Endodermal cell (in vitro differentiated cells): Measurements from ENCODE around the gene AFF1. TPM values are rescaled to one million over a fixed set of nuclear protein-coding genes. Genes with fewer than 3 reads are reported as not detected.

Experiments
- DNase-seq: peaks from one replicate; pipeline ENCODE4 v3.0.0-alpha.2; 2017
- H3K27ac ChIP-seq: 2 replicates; pipeline ENCODE4 v1.5.1; 2013; ENCODE audit warnings: mild to moderate bottlenecking, low read depth, low read length, moderate library complexity
- H3K27me3 ChIP-seq: 2 replicates; pipeline ENCODE4 v1.6.1; 2013; ENCODE audit warnings: mild to moderate bottlenecking, low read length, moderate library complexity; ENCODE audit not compliant: insufficient read depth, control insufficient read depth, poor library complexity, severe bottlenecking
- H3K36me3 ChIP-seq: 2 replicates; pipeline ENCODE4 v1.7.0; 2013; ENCODE audit warnings: mild to moderate bottlenecking, low read length, moderate library complexity; ENCODE audit not compliant: control insufficient read depth, insufficient read depth
- H3K4me1 ChIP-seq: one replicate; pipeline ENCODE4 v1.7.0; 2013; ENCODE audit warnings: low read length; ENCODE audit not compliant: control insufficient read depth, insufficient read depth
- H3K4me3 ChIP-seq: 2 replicates; pipeline ENCODE4 v1.5.1; 2013; ENCODE audit warnings: mild to moderate bottlenecking, low read length, moderate library complexity
- H3K9ac ChIP-seq: 2 replicates; pipeline ENCODE4 v1.6.1; 2013; ENCODE audit warnings: mild to moderate bottlenecking, low read length, moderate library complexity; ENCODE audit not compliant: poor library complexity, severe bottlenecking; ENCODE audit errors: extremely low read depth
- H3K9me3 ChIP-seq: 2 replicates; pipeline ENCODE4 v1.6.1; 2013; ENCODE audit warnings: mild to moderate bottlenecking, low read length, moderate library complexity; ENCODE audit not compliant: control insufficient read depth
- H3K27ac Mint-ChIP-seq: 2 replicates; pipeline ENCODE4 v1.8.0; 2020; ENCODE audit warnings: mixed read lengths
- H3K27me3 Mint-ChIP-seq: 2 replicates; pipeline ENCODE4 v1.8.0; 2021; ENCODE audit warnings: mild to moderate bottlenecking, mixed read lengths; ENCODE audit not compliant: insufficient read depth
- H3K36me3 Mint-ChIP-seq: 2 replicates; pipeline ENCODE4 v1.8.0; 2020; ENCODE audit warnings: low read depth, mixed read lengths
- H3K4me1 Mint-ChIP-seq: 2 replicates; pipeline ENCODE4 v1.8.0; 2020; ENCODE audit warnings: mixed read lengths
- H3K4me3 Mint-ChIP-seq: 2 replicates; pipeline ENCODE4 v1.8.0; 2020; ENCODE audit warnings: mild to moderate bottlenecking, moderate library complexity, mixed read lengths
- H3K9me3 Mint-ChIP-seq: 2 replicates; pipeline ENCODE4 v1.8.0; 2020; ENCODE audit warnings: mild to moderate bottlenecking, mixed read lengths
- CTCF ChIP-seq: fragments of 200-600 bp; sonication (generic); conservative IDR thresholded peaks from 2 replicates; pipeline ENCODE4 v1.5.0; 2021; ENCODE audit warnings: antibody characterized with exemption, mild to moderate bottlenecking
- WGBS, 2 experiments: methylation state at CpG; one replicate each; pipeline versions ENCODE4 v1.1.5 to v1.1.7; 2013; ENCODE audit warnings: missing lambda C conversion rate in 2 of 2, mixed read lengths in 1 of 2; ENCODE audit not compliant: insufficient coverage in 1 of 2, insufficient read length in 1 of 2; 5-methylcytosine and 5-hydroxymethylcytosine counted together
- total RNA-seq, 2 donors: library from RNA; stranded (reverse); fragmentation: NEBNext Ultra II Directional in 1 of 2; extraction: Animal tissue kit (Norgen Biotek cat#: 25700) in 1 of 2; gene quantifications; 2 replicates in 1 of 2; 3 replicates in 1 of 2; pipeline ENCODE4 v1.2.1, GENCODE V29; 2021

Gene AFF1
- total RNA-seq, 2 donors from 2014 or later = 134 to 171 TPM

GRCh38 chr4:87057835-87058355 is 123.1 kb downstream of the AFF1 start:
- no peaks in the 10 kb centered on the region for H3K27me3 ChIP-seq
- H3K9me3 Mint-ChIP-seq = no peaks in the 10 kb centered on the region
- peaks cover 67% of the 10 kb centered on the region for H3K4me1 Mint-ChIP-seq
- DNase-seq = no peak
- peaks cover 56% of the 10 kb centered on the region for H3K36me3 ChIP-seq
- H3K9me3 ChIP-seq = no peaks in the 10 kb centered on the region
- TF ChIP-seq CTCF = no peak
- H3K27me3 Mint-ChIP-seq = no peaks in the 10 kb centered on the region
- WGBS, 2 experiments = 77 to 89% methylated on average over 6 of the region's 6 CpGs
- H3K4me3 ChIP-seq = no peak overlapping the region
- peaks cover 5% of the 10 kb centered on the region for H3K4me1 ChIP-seq
- no peak overlapping the region for H3K4me3 Mint-ChIP-seq
- H3K27ac ChIP-seq = no peak overlapping the region
- H3K27ac Mint-ChIP-seq = peak overlapping the region; percentile 65
- H3K9ac ChIP-seq = no peak overlapping the region
- peaks cover 37% of the 10 kb centered on the region for H3K36me3 Mint-ChIP-seq

GRCh38 chr4:87058356-87059073 is 123.7 kb downstream of the AFF1 start:
- no peaks in the 10 kb centered on the region for H3K27me3 ChIP-seq
- no peaks in the 10 kb centered on the region for H3K9me3 ChIP-seq
- peaks cover 35% of the 10 kb centered on the region for H3K36me3 Mint-ChIP-seq
- H3K4me1 ChIP-seq = peaks cover 4% of the 10 kb centered on the region
- H3K9me3 Mint-ChIP-seq = no peaks in the 10 kb centered on the region
- H3K4me3 Mint-ChIP-seq = peak overlapping the region; percentile 11
- H3K4me3 ChIP-seq = no peak overlapping the region
- H3K27me3 Mint-ChIP-seq = no peaks in the 10 kb centered on the region
- peak; percentile 86 for DNase-seq
- TF ChIP-seq CTCF = peak; percentile 72
- H3K27ac Mint-ChIP-seq = peak overlapping the region; percentile 50
- no peak overlapping the region for H3K9ac ChIP-seq
- 67 to 73% methylated on average over 6 to 7 of the region's 7 CpGs for WGBS, 2 experiments
- H3K4me1 Mint-ChIP-seq = peaks cover 60% of the 10 kb centered on the region
- H3K36me3 ChIP-seq = peaks cover 57% of the 10 kb centered on the region
- no peak overlapping the region for H3K27ac ChIP-seq

- TF ChIP-seq CTCF = no peak
- peaks cover 66% of the 10 kb centered on the region for H3K36me3 ChIP-seq
- DNase-seq = no peak
- H3K27ac ChIP-seq = no peak overlapping the region
- H3K36me3 Mint-ChIP-seq = peaks cover 53% of the 10 kb centered on the region
- no peak overlapping the region for H3K9ac ChIP-seq
- H3K9me3 ChIP-seq = no peaks in the 10 kb centered on the region
- no peaks in the 10 kb centered on the region for H3K27me3 ChIP-seq
- 94 to 100% methylated on average over 4 to 5 of the region's 5 CpGs for WGBS, 2 experiments
- H3K4me3 Mint-ChIP-seq = no peak overlapping the region
- no peaks in the 10 kb centered on the region for H3K9me3 Mint-ChIP-seq
- H3K4me3 ChIP-seq = no peak overlapping the region
- peaks cover 37% of the 10 kb centered on the region for H3K4me1 Mint-ChIP-seq
- no peaks in the 10 kb centered on the region for H3K27me3 Mint-ChIP-seq
- H3K27ac Mint-ChIP-seq = no peak overlapping the region
- no peaks in the 10 kb centered on the region for H3K4me1 ChIP-seq
These were observed 126.1 kb downstream of the AFF1 start for GRCh38 chr4:87060957-87061356.
